Measurements from ENCODE around the gene UBE2D2.
"Not testable (repeated sequence)": the region's sequence is repeated elsewhere in the genome, so short reads cannot be mapped to it uniquely, and the experiment has no call there.

Gene UBE2D2

GRCh38 chr5:139588962-139589361 lies 27.8 kb downstream of the UBE2D2 start:
- no peaks in the 10 kb centered on the region for H3K36me3 ChIP-seq (ENCODE audit: insufficient read depth, low read length)
- no peaks in the 10 kb centered on the region for H3K9me3 ChIP-seq (ENCODE audit: control insufficient read depth, insufficient read depth, low read length)
- H3K9ac ChIP-seq (ENCODE audit: low read depth, low read length): no peak overlapping the region
- H3K4me1 ChIP-seq (ENCODE audit: insufficient read depth, low read length): peaks cover 9% of the 10 kb centered on the region

- Histone ChIP-seq H3K36me3 (ENCODE audit: insufficient read depth, low read length) (no peaks in the 10 kb centered on the region), H3K9ac (ENCODE audit: low read depth, low read length) (no peak overlapping the region)
Observed at GRCh38 chr5:139592289-139592688, 31.1 kb downstream of the UBE2D2 start.

GRCh38 chr5:139593076-139593475 lies 31.9 kb downstream of the UBE2D2 start:
- not testable (repeated sequence) for H3K9me3 ChIP-seq (ENCODE audit: control insufficient read depth, insufficient read depth, low read length)

More at GRCh38 chr5:139592289-139592688, 31.1 kb downstream of the UBE2D2 start:
- Histone ChIP-seq H3K4me1 (ENCODE audit: insufficient read depth, low read length) (peaks cover 9% of the 10 kb centered on the region), H3K9me3 (ENCODE audit: control insufficient read depth, insufficient read depth, low read length) (no peaks in the 10 kb centered on the region)

GRCh38 chr5:139593716-139594319 lies 32.7 kb downstream of the UBE2D2 start:
- no peak overlapping the region for H3K9ac ChIP-seq (ENCODE audit: low read depth, low read length)
- H3K36me3 ChIP-seq (ENCODE audit: insufficient read depth, low read length): no peaks in the 10 kb centered on the region
- no peaks in the 10 kb centered on the region for H3K9me3 ChIP-seq (ENCODE audit: control insufficient read depth, insufficient read depth, low read length)
- peaks cover 9% of the 10 kb centered on the region for H3K4me1 ChIP-seq (ENCODE audit: insufficient read depth, low read length)

More at GRCh38 chr5:139593076-139593475, 31.9 kb downstream of the UBE2D2 start:
- H3K36me3 ChIP-seq (ENCODE audit: insufficient read depth, low read length); H3K9ac ChIP-seq (ENCODE audit: low read depth, low read length); H3K4me1 ChIP-seq (ENCODE audit: insufficient read depth, low read length): not testable (repeated sequence)

GRCh38 chr5:139597134-139597533 lies 36.0 kb downstream of the UBE2D2 start:
- Histone ChIP-seq H3K4me1 (ENCODE audit: insufficient read depth, low read length) (peaks cover 3% of the 10 kb centered on the region), H3K9me3 (ENCODE audit: control insufficient read depth, insufficient read depth, low read length) (no peaks in the 10 kb centered on the region), H3K36me3 (ENCODE audit: insufficient read depth, low read length) (no peaks in the 10 kb centered on the region), H3K9ac (ENCODE audit: low read depth, low read length) (no peak overlapping the region)

- H3K36me3 ChIP-seq (ENCODE audit: insufficient read depth, low read length): not testable (repeated sequence)
Observed at GRCh38 chr5:139598601-139598965, 37.4 kb downstream of the UBE2D2 start.

GRCh38 chr5:139600336-139600949 lies 39.3 kb downstream of the UBE2D2 start:
- no peaks in the 10 kb centered on the region for H3K9me3 ChIP-seq (ENCODE audit: control insufficient read depth, insufficient read depth, low read length)
- H3K36me3 ChIP-seq (ENCODE audit: insufficient read depth, low read length): 0 out of 2 replicates have a peak, but pooled peaks cover 4% of the 10 kb centered on the region
- H3K4me1 ChIP-seq (ENCODE audit: insufficient read depth, low read length): no peaks in the 10 kb centered on the region
- no peak overlapping the region for H3K9ac ChIP-seq (ENCODE audit: low read depth, low read length)

More at GRCh38 chr5:139598601-139598965, 37.4 kb downstream of the UBE2D2 start:
- not testable (repeated sequence) for H3K9ac ChIP-seq (ENCODE audit: low read depth, low read length); H3K4me1 ChIP-seq (ENCODE audit: insufficient read depth, low read length); H3K9me3 ChIP-seq (ENCODE audit: control insufficient read depth, insufficient read depth, low read length)

GRCh38 chr5:139601429-139601828 lies 40.3 kb downstream of the UBE2D2 start:
- Histone ChIP-seq H3K4me1 (ENCODE audit: insufficient read depth, low read length) (no peaks in the 10 kb centered on the region), H3K9ac (ENCODE audit: low read depth, low read length) (no peak overlapping the region), H3K9me3 (ENCODE audit: control insufficient read depth, insufficient read depth, low read length) (no peaks in the 10 kb centered on the region), H3K36me3 (ENCODE audit: insufficient read depth, low read length) (peaks cover 4% of the 10 kb centered on the region; the same call in 1 of the 2 replicates)

GRCh38 chr5:139601948-139602347 lies 40.8 kb downstream of the UBE2D2 start:
- H3K36me3 ChIP-seq (ENCODE audit: insufficient read depth, low read length); H3K9me3 ChIP-seq (ENCODE audit: control insufficient read depth, insufficient read depth, low read length); H3K4me1 ChIP-seq (ENCODE audit: insufficient read depth, low read length); H3K9ac ChIP-seq (ENCODE audit: low read depth, low read length): not testable (repeated sequence)

GRCh38 chr5:139605887-139606286 lies 44.7 kb downstream of the UBE2D2 start:
- H3K4me1 ChIP-seq (ENCODE audit: insufficient read depth, low read length): no peaks in the 10 kb centered on the region
- no peak overlapping the region for H3K9ac ChIP-seq (ENCODE audit: low read depth, low read length)
- H3K36me3 ChIP-seq (ENCODE audit: insufficient read depth, low read length): peaks cover 7% of the 10 kb centered on the region
- H3K9me3 ChIP-seq (ENCODE audit: control insufficient read depth, insufficient read depth, low read length): no peaks in the 10 kb centered on the region

GRCh38 chr5:139611703-139612584 lies 50.8 kb downstream of the UBE2D2 start:
- peaks cover 8% of the 10 kb centered on the region; the same call in 1 of the 2 replicates for H3K36me3 ChIP-seq (ENCODE audit: insufficient read depth, low read length)
- H3K9ac ChIP-seq (ENCODE audit: low read depth, low read length): no peak overlapping the region
- H3K4me1 ChIP-seq (ENCODE audit: insufficient read depth, low read length): no peaks in the 10 kb centered on the region
- no peaks in the 10 kb centered on the region for H3K9me3 ChIP-seq (ENCODE audit: control insufficient read depth, insufficient read depth, low read length)

GRCh38 chr5:139619861-139620260 lies 58.7 kb downstream of the UBE2D2 start:
- H3K36me3 ChIP-seq (ENCODE audit: insufficient read depth, low read length): peaks cover 11% of the 10 kb centered on the region

GRCh38 chr5:139625398-139625797 lies 64.3 kb downstream of the UBE2D2 start:
- H3K9me3 ChIP-seq (ENCODE audit: control insufficient read depth, insufficient read depth, low read length); H3K4me1 ChIP-seq (ENCODE audit: insufficient read depth, low read length); H3K9ac ChIP-seq (ENCODE audit: low read depth, low read length): not testable (repeated sequence)
- H3K36me3 ChIP-seq (ENCODE audit: insufficient read depth, low read length): peaks cover 27% of the 10 kb centered on the region

More at GRCh38 chr5:139619861-139620260, 58.7 kb downstream of the UBE2D2 start:
- H3K9ac ChIP-seq (ENCODE audit: low read depth, low read length): no peak overlapping the region
- H3K4me1 ChIP-seq (ENCODE audit: insufficient read depth, low read length): no peaks in the 10 kb centered on the region
- no peaks in the 10 kb centered on the region for H3K9me3 ChIP-seq (ENCODE audit: control insufficient read depth, insufficient read depth, low read length)

GRCh38 chr5:139630855-139631254 lies 69.7 kb downstream of the UBE2D2 start:
- H3K36me3 ChIP-seq (ENCODE audit: insufficient read depth, low read length): peaks cover 15% of the 10 kb centered on the region
- peaks cover 9% of the 10 kb centered on the region; the same call in 1 of the 2 replicates for H3K4me1 ChIP-seq (ENCODE audit: insufficient read depth, low read length)
- no peak overlapping the region for H3K9ac ChIP-seq (ENCODE audit: low read depth, low read length)
- H3K9me3 ChIP-seq (ENCODE audit: control insufficient read depth, insufficient read depth, low read length): no peaks in the 10 kb centered on the region

Data from ES-I3 (cell line).